CD14-positive monocyte (primary cell): ENCODE results near the gene DNAJB4. TPM values are rescaled to one million over a fixed set of nuclear protein-coding genes. Genes with fewer than 3 reads are reported as not detected.

Experiments used
- DNase-seq, 3 donors: peaks; one replicate each; pipeline ENCODE4 v3.0.0-alpha.2; 2011 to 2022
- H2AFZ ChIP-seq: 2 replicates; pipeline ENCODE4 v1.6.0; 2012; ENCODE audit warnings: mild to moderate bottlenecking, low read depth, low read length, inconsistent platforms; ENCODE audit not compliant: insufficient read depth, poor library complexity, severe bottlenecking
- H3K27ac ChIP-seq, 2 donors: 1 replicate in 1 of 2; 2 replicates in 1 of 2; pipeline ENCODE4 v1.5.1; 2012 to 2013; ENCODE audit warnings: low read length in 2 of 2, control low read depth in 1 of 2, inconsistent platforms in 1 of 2, low read depth in 1 of 2, mild to moderate bottlenecking in 1 of 2
- H3K27me3 ChIP-seq, 2 donors: one replicate each; pipeline versions ENCODE4 v1.6.0 to v1.6.1; 2011 to 2013; ENCODE audit warnings: low read length in 2 of 2; ENCODE audit not compliant: control insufficient read depth in 2 of 2, insufficient read depth in 2 of 2
- H3K36me3 ChIP-seq, 2 donors: replicated peaks in 1 of 2; 1 replicate in 1 of 2; 2 replicates in 1 of 2; pipeline versions ENCODE4 v1.5.1 to v1.6.1; 2012 to 2013; ENCODE audit warnings: low read length in 2 of 2, control low read depth in 1 of 2, inconsistent platforms in 1 of 2, mild to moderate bottlenecking in 1 of 2; ENCODE audit not compliant: insufficient read depth in 2 of 2, control insufficient read depth in 1 of 2
- H3K4me1 ChIP-seq, 2 donors: 1 replicate in 1 of 2; 2 replicates in 1 of 2; pipeline versions ENCODE4 v1.5.1 to v1.6.1; 2012 to 2013; ENCODE audit warnings: low read length in 2 of 2, control low read depth in 1 of 2, inconsistent platforms in 1 of 2, mild to moderate bottlenecking in 1 of 2, moderate library complexity in 1 of 2; ENCODE audit not compliant: insufficient read depth in 2 of 2, control insufficient read depth in 1 of 2
- H3K4me2 ChIP-seq: replicated peaks from 2 replicates; pipeline ENCODE3; 2012; ENCODE audit warnings: low read length, moderate library complexity, mild to moderate bottlenecking; ENCODE audit not compliant: poor library complexity, severe bottlenecking; ENCODE audit errors: extremely low read depth
- H3K4me3 ChIP-seq, 3 experiments: fragments of 200-600 bp in 1 of 3; sonication (generic) in 1 of 3; replicated peaks in 1 of 3; 1 replicate in 2 of 3; 2 replicates in 1 of 3; pipeline ENCODE4 v1.5.1; 2011 to 2013; ENCODE audit warnings: low read length in 3 of 3, mild to moderate bottlenecking in 3 of 3, control low read depth in 2 of 3, low read depth in 2 of 3, inconsistent platforms in 1 of 3, moderate library complexity in 1 of 3
- H3K79me2 ChIP-seq: 2 replicates; pipeline ENCODE4 v1.6.0; 2012; ENCODE audit warnings: mild to moderate bottlenecking, control low read depth, inconsistent platforms, low read length, moderate library complexity; ENCODE audit not compliant: insufficient read depth
- H3K9ac ChIP-seq: 2 replicates; pipeline ENCODE4 v1.6.0; 2017; ENCODE audit warnings: low read length, mild to moderate bottlenecking; ENCODE audit not compliant: insufficient read depth, poor library complexity, severe bottlenecking
- H3K9me3 ChIP-seq, 2 donors: replicated peaks in 1 of 2; 1 replicate in 1 of 2; 2 replicates in 1 of 2; pipeline versions ENCODE4 v1.5.1 to v1.6.1; 2012 to 2013; ENCODE audit warnings: low read length in 2 of 2, control low read depth in 1 of 2; ENCODE audit not compliant: control insufficient read depth in 1 of 2, insufficient read depth in 1 of 2
- H4K20me1 ChIP-seq: 2 replicates; pipeline ENCODE4 v1.6.0; 2012; ENCODE audit warnings: mild to moderate bottlenecking, low read length, control low read depth, moderate library complexity; ENCODE audit not compliant: insufficient read depth
- H3K27ac Mint-ChIP-seq, 7 donors: one replicate each; pipeline ENCODE4 v1.8.0; 2020; ENCODE audit warnings: mild to moderate bottlenecking in 7 of 7, mixed read lengths in 7 of 7, moderate library complexity in 6 of 7, inconsistent platforms in 2 of 7
- H3K27me3 Mint-ChIP-seq, 3 donors: one replicate each; pipeline ENCODE4 v1.8.0; 2021 to 2022; ENCODE audit warnings: low read depth in 3 of 3, mild to moderate bottlenecking in 3 of 3, mixed read lengths in 3 of 3, moderate library complexity in 3 of 3, inconsistent platforms in 1 of 3
- H3K36me3 Mint-ChIP-seq, 2 donors: one replicate each; pipeline ENCODE4 v1.8.0; 2020; ENCODE audit warnings: mixed read lengths in 2 of 2, inconsistent platforms in 1 of 2, mild to moderate bottlenecking in 1 of 2
- H3K4me1 Mint-ChIP-seq: one replicate; pipeline ENCODE4 v1.8.0; 2020; ENCODE audit warnings: mild to moderate bottlenecking, mixed read lengths
- H3K4me3 Mint-ChIP-seq, 2 donors: one replicate each; pipeline ENCODE4 v1.8.0; 2020; ENCODE audit warnings: mild to moderate bottlenecking in 2 of 2, mixed read lengths in 2 of 2, moderate library complexity in 1 of 2
- H3K9me3 Mint-ChIP-seq, 7 donors: one replicate each; pipeline ENCODE4 v1.8.0; 2020 to 2022; ENCODE audit warnings: mixed read lengths in 7 of 7, mild to moderate bottlenecking in 6 of 7, moderate library complexity in 6 of 7, inconsistent platforms in 2 of 7
- WGBS: methylation state at CpG from one replicate; pipeline ENCODE4 v1.1.5; 2013; ENCODE audit warnings: missing lambda C conversion rate; ENCODE audit not compliant: insufficient coverage; 5-methylcytosine and 5-hydroxymethylcytosine counted together
- intact Hi-C, 2 donors: fragments of 100-400 bp; cut with micrococcal nuclease; formaldehyde crosslinking; loops; one replicate each; pipeline versions ENCODE4 v1.15.0 to v1.15.1; 2023
- polyA plus RNA-seq, 3 donors: library from polyadenylated mRNA; depleted of rRNA in 1 of 3; unstranded in 2 of 3; stranded (reverse) in 1 of 3; fragments of 300-500 nt in 2 of 3; fragments of >200 nt in 1 of 3; fragmentation: Illumina TruSeq in 2 of 3; gene quantifications; 1 replicate in 2 of 3; 2 replicates in 1 of 3; pipeline ENCODE4 v1.2.3, GENCODE V29; 2012 to 2021
- TF ChIP-seq, protein P1 (sequence below): fragments of 200-600 bp; IDR thresholded peaks from one replicate; pipeline ENCODE4 v1.8.0; 2022; ENCODE audit warnings: antibody characterized with exemption, mild to moderate bottlenecking

Gene DNAJB4
- polyA plus RNA-seq, 3 donors, result 2.8 to 4.0 (median 3.6) TPM

DNA sequence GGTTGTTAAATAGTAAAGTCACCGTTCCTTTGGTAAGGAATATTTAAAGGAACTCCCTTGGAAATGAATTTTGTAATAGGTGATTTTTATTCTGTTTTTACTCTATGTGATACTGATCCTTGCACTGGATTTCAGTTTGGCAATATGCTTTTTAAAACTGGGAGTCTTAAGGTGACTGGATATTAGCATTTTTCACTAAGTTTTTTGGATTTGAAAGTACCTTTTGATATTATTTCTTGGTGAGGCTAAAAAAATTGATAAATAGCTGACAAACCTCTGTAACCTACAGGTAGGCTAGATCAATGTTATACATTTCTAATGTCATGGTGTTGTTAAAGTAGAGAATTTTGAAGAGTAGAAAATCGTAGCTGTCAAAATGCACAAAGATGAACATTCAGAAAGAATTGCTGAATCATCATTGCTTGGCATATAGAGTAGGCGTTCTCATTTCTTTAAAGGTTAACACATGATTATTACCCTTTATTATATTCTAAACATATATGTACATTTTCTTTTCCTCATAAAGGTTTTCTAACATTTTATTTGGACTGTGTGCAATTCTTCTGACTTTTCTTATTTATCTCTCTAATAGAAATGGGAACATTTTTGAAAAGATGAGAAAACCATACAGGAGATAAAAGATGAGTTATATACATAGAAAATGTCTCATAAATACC is 1.5 kb upstream of the DNAJB4 start:
- H3K9me3 Mint-ChIP-seq, result no peaks in the 10 kb centered on the region
- peak overlapping the region; percentile 83 for H3K4me2 ChIP-seq
- peaks cover 0 to 1% (median 0%) of the 10 kb centered on the region in 3 donors for H3K27me3 Mint-ChIP-seq
- H3K9ac ChIP-seq, result no peak overlapping the region
- no peaks in the 10 kb centered on the region for H3K27me3 ChIP-seq
- intact Hi-C loops, result no loop called here
- peaks cover 14% of the 10 kb centered on the region for H3K4me1 Mint-ChIP-seq
- DNase-seq, result peak in 2 of 3 donors; percentile 15 to 37
- H3K4me3 Mint-ChIP-seq, result peak overlapping the region; percentile 50 to 69
- WGBS, result no CpG with 5 or more reads among the region's 3 CpGs
- peaks cover 10% of the 10 kb centered on the region for H3K79me2 ChIP-seq
- peaks cover 0 to 2% of the 10 kb centered on the region in 2 donors for H3K36me3 Mint-ChIP-seq
- peak overlapping the region in 5 of 7 donors; percentile 16 to 67 (median 38) for H3K27ac Mint-ChIP-seq
- H3K36me3 ChIP-seq, result no peaks in the 10 kb centered on the region
- peak overlapping the region in 1 of 3 experiments; percentile 83 for H3K4me3 ChIP-seq
- TF ChIP-seq, protein P1, sequence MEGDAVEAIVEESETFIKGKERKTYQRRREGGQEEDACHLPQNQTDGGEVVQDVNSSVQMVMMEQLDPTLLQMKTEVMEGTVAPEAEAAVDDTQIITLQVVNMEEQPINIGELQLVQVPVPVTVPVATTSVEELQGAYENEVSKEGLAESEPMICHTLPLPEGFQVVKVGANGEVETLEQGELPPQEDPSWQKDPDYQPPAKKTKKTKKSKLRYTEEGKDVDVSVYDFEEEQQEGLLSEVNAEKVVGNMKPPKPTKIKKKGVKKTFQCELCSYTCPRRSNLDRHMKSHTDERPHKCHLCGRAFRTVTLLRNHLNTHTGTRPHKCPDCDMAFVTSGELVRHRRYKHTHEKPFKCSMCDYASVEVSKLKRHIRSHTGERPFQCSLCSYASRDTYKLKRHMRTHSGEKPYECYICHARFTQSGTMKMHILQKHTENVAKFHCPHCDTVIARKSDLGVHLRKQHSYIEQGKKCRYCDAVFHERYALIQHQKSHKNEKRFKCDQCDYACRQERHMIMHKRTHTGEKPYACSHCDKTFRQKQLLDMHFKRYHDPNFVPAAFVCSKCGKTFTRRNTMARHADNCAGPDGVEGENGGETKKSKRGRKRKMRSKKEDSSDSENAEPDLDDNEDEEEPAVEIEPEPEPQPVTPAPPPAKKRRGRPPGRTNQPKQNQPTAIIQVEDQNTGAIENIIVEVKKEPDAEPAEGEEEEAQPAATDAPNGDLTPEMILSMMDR, result no peak
- peak overlapping the region; percentile 29 for H2AFZ ChIP-seq
- H3K27ac ChIP-seq, result peak overlapping the region in 1 of 2 donors; percentile 95
- no peaks in the 10 kb centered on the region for H3K9me3 ChIP-seq
- no peaks in the 10 kb centered on the region for H4K20me1 ChIP-seq
- peaks cover 2 to 25% of the 10 kb centered on the region in 2 donors for H3K4me1 ChIP-seq

DNA sequence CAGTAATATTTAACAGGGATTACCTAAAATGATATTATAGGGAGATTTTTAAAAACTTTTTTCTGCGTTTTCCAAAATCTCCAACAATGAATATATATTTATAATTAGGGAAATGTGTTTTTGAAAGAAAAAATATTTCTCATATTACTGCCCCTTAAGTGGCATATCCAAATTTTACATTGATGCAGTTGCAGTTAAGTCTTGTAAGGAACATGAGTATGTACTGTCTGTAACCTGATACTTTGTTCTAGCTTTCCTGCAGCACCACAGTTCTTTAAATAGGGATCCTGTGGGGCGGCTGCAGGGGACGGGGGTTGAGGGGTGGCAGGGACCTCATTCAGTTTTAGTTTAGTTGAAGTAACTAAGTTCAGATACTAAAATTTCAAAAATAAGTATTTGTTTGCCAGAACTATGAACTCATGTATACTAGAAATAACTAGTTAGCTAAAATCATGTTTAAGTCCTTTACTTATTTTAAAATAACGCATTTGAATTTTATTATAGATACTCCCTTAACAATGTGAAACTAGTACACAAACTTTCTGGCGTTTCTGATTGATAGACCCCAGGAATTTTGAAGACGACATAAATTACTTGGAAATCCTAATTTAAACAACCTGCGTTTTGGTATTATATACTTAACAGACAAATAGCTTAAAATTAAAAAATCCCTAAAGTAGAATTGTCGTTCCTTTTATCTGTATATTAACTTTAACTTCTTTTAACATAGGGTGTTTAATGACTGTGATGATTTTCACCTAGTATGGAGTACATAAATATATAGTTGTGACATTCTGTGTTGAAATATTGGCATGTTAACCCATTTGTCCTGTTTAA is 639 bp upstream of the DNAJB4 start:
- Mint-ChIP-seq H3K9me3 (no peaks in the 10 kb centered on the region), H3K4me1 (peaks cover 14% of the 10 kb centered on the region)

More for the DNA sequence above, 639 bp upstream of the DNAJB4 start:
- Mint-ChIP-seq H3K27me3 (peaks cover 0 to 1% (median 0%) of the 10 kb centered on the region in 3 donors), H3K4me3 (peak overlapping the region; percentile 76 to 94), H3K36me3 (peaks cover 0 to 2% of the 10 kb centered on the region in 2 donors), H3K27ac (peak overlapping the region; percentile 96 to 99 (median 97))
- TF ChIP-seq, protein P1, result no peak
- Histone ChIP-seq H3K4me3 (peak overlapping the region; percentile 57 to 99 (median 83)), H3K9me3 (no peaks in the 10 kb centered on the region), H3K27ac (peak overlapping the region; percentile 57 to 95), H3K4me1 (peaks cover 2 to 25% of the 10 kb centered on the region in 2 donors), H2AFZ (peak overlapping the region; percentile 72), H3K9ac (peak overlapping the region; percentile 85), H3K27me3 (no peaks in the 10 kb centered on the region), H3K79me2 (peaks cover 10% of the 10 kb centered on the region), H3K36me3 (no peaks in the 10 kb centered on the region), H4K20me1 (no peaks in the 10 kb centered on the region), H3K4me2 (peak overlapping the region; percentile 83)
- intact Hi-C loops, result loop anchor here in 1 of 2 donors (2.0 kb wide), 1 partner anchor 25 kb away; the partner anchor contains the start of gene FUBP1
- DNase-seq, result peak; percentile 60 to 72 (median 64)
- no CpG with 5 or more reads among the region's 8 CpGs for WGBS
